ENCODE measurements around the gene LDLRAD4. TPM values are rescaled to one million over a fixed set of nuclear protein-coding genes. Genes with fewer than 3 reads are reported as not detected.

The LDLRAD4 gene
- total RNA-seq, 1 donor from 2014 or later: 34.1 TPM

GRCh38 chr18:13437034-13437433, 218.5 kb downstream of the LDLRAD4 start:
- Mint-ChIP-seq H3K9me3 (ENCODE audit: unreplicated experiment) (no peaks in the 10 kb centered on the region), H3K27me3 (ENCODE audit: unreplicated experiment) (peaks cover 2% of the 10 kb centered on the region), H3K4me1 (ENCODE audit: unreplicated experiment) (peaks cover 18% of the 10 kb centered on the region), H3K36me3 (ENCODE audit: low read depth, unreplicated experiment) (peaks cover 5% of the 10 kb centered on the region), H3K4me3 (ENCODE audit: unreplicated experiment) (no peak overlapping the region), H3K27ac (ENCODE audit: unreplicated experiment) (no peak overlapping the region)
- no peak for DNase-seq (ENCODE audit: low spot score)
- TF ChIP-seq CTCF (IDR thresholded peaks at IDR 0.05; ENCODE audit: unreplicated experiment): no peak

DNA sequence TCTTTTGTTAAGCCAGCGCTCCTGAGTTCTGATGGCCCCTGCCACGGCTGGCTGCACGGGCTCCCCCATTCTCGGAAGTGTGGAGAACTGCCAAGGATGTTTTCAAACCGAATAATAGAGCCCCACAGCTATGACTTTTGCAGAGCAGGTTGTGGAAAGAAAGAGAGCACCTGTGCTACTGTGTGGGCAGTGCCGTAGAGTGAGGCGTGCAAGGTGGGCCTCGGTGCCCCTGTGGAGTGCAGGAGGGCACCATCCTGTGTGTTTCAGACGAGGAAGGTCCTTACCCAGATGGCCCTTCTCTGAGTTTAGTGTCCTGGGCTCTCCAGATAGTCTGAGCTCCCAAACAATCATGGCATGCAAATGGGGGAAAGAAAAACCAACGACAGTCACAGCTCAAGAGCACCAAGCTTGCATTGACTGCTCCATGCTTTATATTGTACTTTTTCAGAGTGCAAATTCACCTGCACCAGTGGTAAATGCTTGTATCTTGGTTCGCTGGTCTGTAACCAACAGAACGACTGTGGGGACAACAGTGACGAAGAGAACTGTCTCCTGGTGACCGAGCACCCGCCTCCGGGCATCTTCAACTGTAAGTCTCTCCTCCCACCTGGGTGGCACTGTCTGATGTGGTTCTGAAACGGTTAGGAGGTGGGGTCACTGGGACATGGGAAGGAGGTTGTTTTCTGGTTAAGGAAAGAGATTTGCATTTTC, 219.4 kb downstream of the LDLRAD4 start:
- TF ChIP-seq CTCF (IDR thresholded peaks at IDR 0.05; ENCODE audit: unreplicated experiment): no peak
- no peak for DNase-seq (ENCODE audit: low spot score)
- Mint-ChIP-seq H3K36me3 (ENCODE audit: low read depth, unreplicated experiment) (peaks cover 5% of the 10 kb centered on the region), H3K27ac (ENCODE audit: unreplicated experiment) (no peak overlapping the region), H3K27me3 (ENCODE audit: unreplicated experiment) (peaks cover 5% of the 10 kb centered on the region), H3K4me3 (ENCODE audit: unreplicated experiment) (no peak overlapping the region), H3K4me1 (ENCODE audit: unreplicated experiment) (peaks cover 20% of the 10 kb centered on the region), H3K9me3 (ENCODE audit: unreplicated experiment) (no peaks in the 10 kb centered on the region)

GRCh38 chr18:13438507-13439056, 220.0 kb downstream of the LDLRAD4 start:
- no peak for DNase-seq (ENCODE audit: low spot score)
- Mint-ChIP-seq H3K4me3 (ENCODE audit: unreplicated experiment) (no peak overlapping the region), H3K27me3 (ENCODE audit: unreplicated experiment) (peaks cover 5% of the 10 kb centered on the region), H3K36me3 (ENCODE audit: low read depth, unreplicated experiment) (peaks cover 5% of the 10 kb centered on the region), H3K27ac (ENCODE audit: unreplicated experiment) (no peak overlapping the region), H3K9me3 (ENCODE audit: unreplicated experiment) (no peaks in the 10 kb centered on the region), H3K4me1 (ENCODE audit: unreplicated experiment) (peaks cover 26% of the 10 kb centered on the region)
- no peak for TF ChIP-seq CTCF (IDR thresholded peaks at IDR 0.05; ENCODE audit: unreplicated experiment)

- peaks cover 5% of the 10 kb centered on the region for H3K36me3 Mint-ChIP-seq (ENCODE audit: low read depth, unreplicated experiment)
- H3K27me3 Mint-ChIP-seq (ENCODE audit: unreplicated experiment): peaks cover 7% of the 10 kb centered on the region
- no peaks in the 10 kb centered on the region for H3K9me3 Mint-ChIP-seq (ENCODE audit: unreplicated experiment)
- H3K4me3 Mint-ChIP-seq (ENCODE audit: unreplicated experiment): no peak overlapping the region
- H3K4me1 Mint-ChIP-seq (ENCODE audit: unreplicated experiment): peaks cover 29% of the 10 kb centered on the region
- no peak overlapping the region for H3K27ac Mint-ChIP-seq (ENCODE audit: unreplicated experiment)
- TF ChIP-seq CTCF (IDR thresholded peaks at IDR 0.05; ENCODE audit: unreplicated experiment): no peak
- no peak for DNase-seq (ENCODE audit: low spot score)
Measured at GRCh38 chr18:13439461-13439860, 220.9 kb downstream of the LDLRAD4 start.
